K562 (cell line): ENCODE data around the gene AIF1L. TPM values are rescaled to one million over a fixed set of nuclear protein-coding genes. Genes with fewer than 3 reads are reported as not detected.

Experiments used
- ATAC-seq: fragments of 200-7000 bp; cut with Tn5 transposase; 3 replicates; pipeline ENCODE4 v1.9.1; 2020; ENCODE audit warnings: moderate library complexity
- BruUV-seq: library from RNA; stranded (reverse); fragments of 400-500 nt; replicated peaks from 2 replicates; lab custom pipeline; 2021; lab: Mats Ljungman, UMichigan
- CTCF ChIA-PET: fragments of 300-600 bp; formaldehyde crosslinking; extraction: SDS; loops from one replicate; lab custom pipeline; 2021; ENCODE audit warnings: low intra/inter-chr PET ratio; lab: Yijun Ruan, JAX
- POLR2A ChIA-PET: fragments of 300-600, 350-650 bp; sonication (Branson Sonifier 250); formaldehyde crosslinking; extraction: SDS; loops from one replicate; lab custom pipeline; 2021; ENCODE audit warnings: antibody characterized with exemption, inconsistent platforms; lab: Yijun Ruan, JAX
- DNase-seq, 4 experiments: peaks; one replicate each; pipeline versions ENCODE4 v3.0.0 to v3.0.0-alpha.2; 2011 to 2018; ENCODE audit warnings: low spot score in 3 of 4, mixed read lengths in 3 of 4; ENCODE audit errors: extremely low read depth in 1 of 4
- FAIRE-seq: peaks from 2 replicates; lab custom pipeline; 2011; peaks lifted over from hg19 to GRCh38; lab: Jason Lieb, UNC
- H2AFZ ChIP-seq: 2 replicates; pipeline ENCODE4 v1.6.0; 2011; ENCODE audit warnings: low read depth, low read length, control low read depth, inconsistent platforms
- H3K27ac ChIP-seq: fragments of 200-600 bp; 3 replicates; pipeline ENCODE4 v1.8.0; 2011; ENCODE audit warnings: low read depth, mild to moderate bottlenecking, control low read depth, inconsistent platforms, low read length, moderate library complexity, mixed read lengths; ENCODE audit errors: extremely low read depth
- H3K27me3 ChIP-seq, 2 experiments: fragments of 300-600 bp in 1 of 2; 2 replicates in 1 of 2; 3 replicates in 1 of 2; pipeline versions ENCODE4 v1.6.0 to v1.8.0; 2011; ENCODE audit warnings: inconsistent platforms in 2 of 2, low read length in 2 of 2, mild to moderate bottlenecking in 1 of 2, mixed read lengths in 1 of 2, moderate library complexity in 1 of 2; ENCODE audit not compliant: control insufficient read depth in 2 of 2, insufficient read depth in 2 of 2
- H3K36me3 ChIP-seq: fragments of 300-600 bp; 3 replicates; pipeline ENCODE4 v1.8.0; 2011; ENCODE audit warnings: mild to moderate bottlenecking, low read length, inconsistent platforms; ENCODE audit not compliant: control insufficient read depth, insufficient read depth
- H3K4me1 ChIP-seq, 2 experiments: fragments of 200-600 bp in 1 of 2; replicated peaks in 1 of 2; 2 replicates in 1 of 2; 3 replicates in 1 of 2; pipeline versions ENCODE4 v1.5.1 to v1.8.0; 2011; ENCODE audit warnings: inconsistent platforms in 2 of 2, low read length in 2 of 2, mild to moderate bottlenecking in 1 of 2, mixed read lengths in 1 of 2, moderate library complexity in 1 of 2; ENCODE audit not compliant: control insufficient read depth in 2 of 2, insufficient read depth in 2 of 2
- H3K4me2 ChIP-seq: 2 replicates; pipeline ENCODE4 v1.6.1; 2011; ENCODE audit warnings: low read length, control low read depth, inconsistent platforms, mixed read lengths; ENCODE audit not compliant: insufficient read depth
- H3K4me3 ChIP-seq: fragments of 200-600 bp; sonication (generic), shearing (Covaris generic); 2 replicates; pipeline ENCODE4 v1.5.1; 2016; ENCODE audit warnings: control low read depth, inconsistent platforms
- H3K79me2 ChIP-seq: fragments of 200-600 bp; 3 replicates; pipeline ENCODE4 v1.8.0; 2011; ENCODE audit warnings: low read length, inconsistent platforms; ENCODE audit not compliant: control insufficient read depth, insufficient read depth
- H3K9ac ChIP-seq, 2 experiments: 2 replicates each; pipeline versions ENCODE4 v1.6.0 to v1.6.1; 2011; ENCODE audit warnings: low read depth in 2 of 2, low read length in 2 of 2, control low read depth in 1 of 2, inconsistent platforms in 1 of 2, mild to moderate bottlenecking in 1 of 2, mixed read lengths in 1 of 2; ENCODE audit not compliant: insufficient read depth in 1 of 2
- H3K9me1 ChIP-seq: one replicate; pipeline ENCODE4 v1.6.0; 2011; ENCODE audit warnings: inconsistent platforms, mild to moderate bottlenecking, low read length, moderate library complexity; ENCODE audit not compliant: control insufficient read depth, insufficient read depth
- H3K9me3 ChIP-seq: replicated peaks from 2 replicates; pipeline ENCODE4 v1.5.1; 2011; ENCODE audit warnings: low read depth, low read length, inconsistent platforms; ENCODE audit not compliant: control insufficient read depth, insufficient read depth
- H4K20me1 ChIP-seq: replicated peaks from 2 replicates; pipeline ENCODE4 v1.6.1; 2011; ENCODE audit warnings: low read length, inconsistent platforms, mixed read lengths; ENCODE audit not compliant: control insufficient read depth, insufficient read depth
- ADNP ChIP-seq: fragments of 200-800 bp; sonication (Bioruptor generic); IDR thresholded peaks from 2 replicates; pipeline ENCODE4 v1.6.1; 2016; ENCODE audit warnings: missing genetic modification characterization, missing compliant biosample characterization
- CEBPG ChIP-seq, 3 experiments: fragments of 200-800 bp in 1 of 3; sonication (Bioruptor generic) in 1 of 3; sonication (generic) in 1 of 3; formaldehyde crosslinking in 1 of 3; IDR thresholded peaks in 2 of 3; conservative IDR thresholded peaks in 1 of 3; 2 replicates each; pipeline versions ENCODE4 v1.6.1 to v1.8.0; 2016 to 2022; ENCODE audit warnings: missing compliant biosample characterization in 2 of 3, missing genetic modification characterization in 2 of 3, mild to moderate bottlenecking in 1 of 3, missing genetic modification reagents in 1 of 3
- KAT8 ChIP-seq: fragments of 450-650 bp; IDR thresholded peaks from 2 replicates; pipeline ENCODE4 v1.6.1; 2016; ENCODE audit warnings: low read depth, mild to moderate bottlenecking
- SRSF7 ChIP-seq: fragments of 200-400 bp; formaldehyde crosslinking; optimal IDR thresholded peaks from 2 replicates; pipeline ENCODE3; 2017; ENCODE audit warnings: mild to moderate bottlenecking, low read depth, low read length
- ZC3H4 ChIP-seq: sonication (generic); formaldehyde crosslinking; IDR thresholded peaks from 2 replicates; pipeline ENCODE4 v1.9.0; 2021; ENCODE audit warnings: missing genetic modification reagents, borderline replicate concordance
- ZNF121 ChIP-seq: sonication (generic); formaldehyde crosslinking; conservative IDR thresholded peaks from 2 replicates; pipeline ENCODE4 v1.8.0; 2022; ENCODE audit warnings: missing genetic modification reagents
- ZNF165 ChIP-seq: fragments of 250-450 bp; sonication (Bioruptor Pico); IDR thresholded peaks from 2 replicates; pipeline ENCODE4 v1.4.0; 2020; ENCODE audit warnings: borderline replicate concordance
- WGBS: fragments of 100-300 bp; shearing (Covaris generic); methylation state at CpG from one replicate; pipeline ENCODE4 v1.1.6; 2016; ENCODE audit warnings: low coverage, mixed read lengths; ENCODE audit not compliant: insufficient coverage; ENCODE audit errors: missing lambda C conversion rate; 5-methylcytosine and 5-hydroxymethylcytosine counted together
- in situ Hi-C: fragments of 300-500 bp; cut with MboI; formaldehyde crosslinking; loops from 4 replicates; pipeline ENCODE4 v1.15.0; 2018; ENCODE audit warnings: inconsistent platforms, mixed read lengths
- intact Hi-C: fragments of 100-400 bp; cut with micrococcal nuclease; formaldehyde crosslinking; loops from 2 replicates; pipeline ENCODE4 v1.14.2; 2022
- polyA plus RNA-seq, 8 experiments: library from polyadenylated mRNA; depleted of rRNA in 4 of 8; stranded (reverse) in 5 of 8; unstranded in 3 of 8; fragments of >200 nt; fragmentation: Nextera tagmentation in 2 of 8; fragmentation: Illumina TruSeq in 1 of 8; extraction: Ambion mirVana in 2 of 8; extraction: Trizol in 1 of 8; gene quantifications; 2 replicates each; pipeline versions ENCODE4 v1.2.1 to v1.2.3, GENCODE V29; 2011 to 2014; ENCODE audit warnings: inconsistent platforms in 1 of 8, missing spikeins in 1 of 8
- total RNA-seq, 7 experiments: library from RNA; depleted of rRNA in 6 of 7; stranded (reverse); fragments of >200 nt in 6 of 7; fragmentation: Illumina TruSeq in 2 of 7; extraction: Trizol in 2 of 7; gene quantifications; 2 replicates each; pipeline versions ENCODE4 v1.2.1 to v1.2.3, GENCODE V29; 2011 to 2021; ENCODE audit warnings: low replicate concordance in 1 of 7
- TF ChIP-seq, protein P1 (sequence below): fragments of 450-650 bp; formaldehyde crosslinking; IDR thresholded peaks from 2 replicates; pipeline ENCODE4 v1.4.0; 2022; ENCODE audit warnings: mild to moderate bottlenecking, moderate library complexity
- TF ChIP-seq, protein P2 (sequence below): IDR thresholded peaks from 2 replicates; pipeline ENCODE4 v1.6.1; 2011; ENCODE audit not compliant: insufficient read length; ENCODE audit errors: extremely low read depth

AIF1L gene
- total and polyA plus RNA-seq, 9 of the 15 experiments (the other 6 are each of a cell fraction or from before 2014, with no cell fraction given): 0.34 to 9.1 (median 1.3) TPM

DNA sequence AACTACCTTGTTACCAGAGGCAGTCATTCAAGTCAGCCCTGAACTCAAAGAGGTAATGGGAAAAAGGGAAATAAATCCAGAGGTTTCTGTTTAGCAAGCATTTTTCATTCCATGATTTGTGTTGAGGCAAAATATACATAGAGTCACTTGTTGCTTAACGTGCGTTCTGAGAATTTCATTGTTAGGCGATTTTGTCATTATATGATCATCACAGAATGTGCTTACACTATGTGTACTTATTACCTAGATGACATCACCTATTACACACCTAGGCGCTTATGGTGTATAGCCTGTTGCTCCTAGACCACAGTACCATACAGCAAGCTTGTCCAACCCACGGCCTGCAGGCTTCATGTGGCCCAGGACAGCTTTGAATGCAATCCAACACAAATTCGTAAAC is 65.3 kb downstream of the AIF1L start:
- in situ Hi-C loops (no loop called here), intact Hi-C loops (no loop called here)
- no peaks in the 10 kb centered on the region for H3K27me3 ChIP-seq
- no peak overlapping the region for H3K4me2 ChIP-seq
- 0 out of 3 replicates have a peak, but pooled peaks have one; percentile 8 for ATAC-seq
- WGBS: 90% methylated on average over 6 of the region's 6 CpGs
- no peak overlapping the region for H3K9ac ChIP-seq
- DNase-seq: no peak
- H3K4me1 ChIP-seq: no peaks in the 10 kb centered on the region
- TF ChIP-seq, protein P1, sequence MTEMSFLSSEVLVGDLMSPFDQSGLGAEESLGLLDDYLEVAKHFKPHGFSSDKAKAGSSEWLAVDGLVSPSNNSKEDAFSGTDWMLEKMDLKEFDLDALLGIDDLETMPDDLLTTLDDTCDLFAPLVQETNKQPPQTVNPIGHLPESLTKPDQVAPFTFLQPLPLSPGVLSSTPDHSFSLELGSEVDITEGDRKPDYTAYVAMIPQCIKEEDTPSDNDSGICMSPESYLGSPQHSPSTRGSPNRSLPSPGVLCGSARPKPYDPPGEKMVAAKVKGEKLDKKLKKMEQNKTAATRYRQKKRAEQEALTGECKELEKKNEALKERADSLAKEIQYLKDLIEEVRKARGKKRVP (CRISPR knock-in tag): no peak
- TF ChIP-seq CEBPG (CRISPR knock-in tag; IDR thresholded peaks at IDR 0.05): no peak
- no peak for TF ChIP-seq CEBPG (tag; conservative IDR thresholded peaks at IDR 0.05 in 1 of 2, IDR thresholded peaks at IDR 0.05 in 1 of 2)
- no peak for TF ChIP-seq ADNP (tag)
- no peak for TF ChIP-seq ZNF165 (CRISPR knock-in tag)
- no peak for TF ChIP-seq ZNF121 (CRISPR knock-in tag)
- no peak for TF ChIP-seq SRSF7
- TF ChIP-seq KAT8: no peak
- TF ChIP-seq, protein P2, sequence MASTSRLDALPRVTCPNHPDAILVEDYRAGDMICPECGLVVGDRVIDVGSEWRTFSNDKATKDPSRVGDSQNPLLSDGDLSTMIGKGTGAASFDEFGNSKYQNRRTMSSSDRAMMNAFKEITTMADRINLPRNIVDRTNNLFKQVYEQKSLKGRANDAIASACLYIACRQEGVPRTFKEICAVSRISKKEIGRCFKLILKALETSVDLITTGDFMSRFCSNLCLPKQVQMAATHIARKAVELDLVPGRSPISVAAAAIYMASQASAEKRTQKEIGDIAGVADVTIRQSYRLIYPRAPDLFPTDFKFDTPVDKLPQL: no peak
- no peak for TF ChIP-seq ZC3H4
- no peak overlapping the region for H2AFZ ChIP-seq
- POLR2A ChIA-PET: interaction anchor here (0.7 to 12.0 kb wide), 10 partner anchors 9 to 192 kb away, joined by 4 to 300 read pairs (median 8); partner anchors contain the start of gene NUP214
- CTCF ChIA-PET: interaction anchor here (1.0 kb wide), 1 partner anchor 17 kb away, joined by 3 read pairs; no protein-coding TSS in a partner anchor
- no peaks in the 10 kb centered on the region for H3K9me3 ChIP-seq
- H3K79me2 ChIP-seq: peaks cover 9% of the 10 kb centered on the region; the same call in 2 of the 3 replicates
- no peaks in the 10 kb centered on the region for H3K9me1 ChIP-seq
- no peak overlapping the region for H3K27ac ChIP-seq
- no TSS peak for BruUV-seq
- no peak for FAIRE-seq
- no peaks in the 10 kb centered on the region; the same call in 1 of the 2 replicates for H4K20me1 ChIP-seq
- H3K36me3 ChIP-seq: peaks cover 98% of the 10 kb centered on the region
- H3K4me3 ChIP-seq: no peak overlapping the region
